Lower leg skin (tissue), 3 donors: ENCODE measurements around the gene ELMOD1.

Experiments used
- POLR2A ChIP-seq, 2 donors: fragments of 450-650 bp; IDR thresholded peaks; one replicate each; pipeline ENCODE4 v1.6.1; 2016 to 2017; ENCODE audit warnings: antibody characterized with exemption in 2 of 2, mild to moderate bottlenecking in 1 of 2, moderate library complexity in 1 of 2
- TF ChIP-seq, protein P1 (sequence below), 3 donors: fragments of 450-650 bp; IDR thresholded peaks; one replicate each; pipeline ENCODE4 v1.5.1; 2016; ENCODE audit warnings: antibody characterized with exemption in 3 of 3, mild to moderate bottlenecking in 3 of 3, moderate library complexity in 2 of 3

DNA sequence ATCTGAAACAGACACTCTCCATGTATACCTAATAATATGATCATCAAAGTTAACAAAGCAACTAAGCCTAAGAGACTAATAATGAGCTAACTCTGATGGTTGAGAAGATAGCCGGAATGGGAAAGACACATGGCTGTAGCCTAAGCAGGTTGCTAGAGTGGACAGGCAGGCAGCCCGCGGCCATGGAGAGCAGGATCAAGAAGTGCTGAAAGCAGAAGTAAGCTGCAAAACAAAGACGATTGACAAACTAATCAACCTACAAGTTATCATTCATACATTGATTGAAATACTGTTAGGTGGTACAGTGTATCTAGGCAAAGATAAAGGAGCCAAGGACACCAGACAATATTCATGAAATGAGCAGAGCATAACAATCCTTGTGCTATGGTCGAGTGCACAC lies 91.6 kb downstream of the ELMOD1 start:
- TF ChIP-seq, protein P1, sequence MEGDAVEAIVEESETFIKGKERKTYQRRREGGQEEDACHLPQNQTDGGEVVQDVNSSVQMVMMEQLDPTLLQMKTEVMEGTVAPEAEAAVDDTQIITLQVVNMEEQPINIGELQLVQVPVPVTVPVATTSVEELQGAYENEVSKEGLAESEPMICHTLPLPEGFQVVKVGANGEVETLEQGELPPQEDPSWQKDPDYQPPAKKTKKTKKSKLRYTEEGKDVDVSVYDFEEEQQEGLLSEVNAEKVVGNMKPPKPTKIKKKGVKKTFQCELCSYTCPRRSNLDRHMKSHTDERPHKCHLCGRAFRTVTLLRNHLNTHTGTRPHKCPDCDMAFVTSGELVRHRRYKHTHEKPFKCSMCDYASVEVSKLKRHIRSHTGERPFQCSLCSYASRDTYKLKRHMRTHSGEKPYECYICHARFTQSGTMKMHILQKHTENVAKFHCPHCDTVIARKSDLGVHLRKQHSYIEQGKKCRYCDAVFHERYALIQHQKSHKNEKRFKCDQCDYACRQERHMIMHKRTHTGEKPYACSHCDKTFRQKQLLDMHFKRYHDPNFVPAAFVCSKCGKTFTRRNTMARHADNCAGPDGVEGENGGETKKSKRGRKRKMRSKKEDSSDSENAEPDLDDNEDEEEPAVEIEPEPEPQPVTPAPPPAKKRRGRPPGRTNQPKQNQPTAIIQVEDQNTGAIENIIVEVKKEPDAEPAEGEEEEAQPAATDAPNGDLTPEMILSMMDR (IDR thresholded peaks at IDR 0.05): no peak
- TF ChIP-seq POLR2A (IDR thresholded peaks at IDR 0.05): no peak
